ENCODE results near the gene MRTFA.

DNA sequence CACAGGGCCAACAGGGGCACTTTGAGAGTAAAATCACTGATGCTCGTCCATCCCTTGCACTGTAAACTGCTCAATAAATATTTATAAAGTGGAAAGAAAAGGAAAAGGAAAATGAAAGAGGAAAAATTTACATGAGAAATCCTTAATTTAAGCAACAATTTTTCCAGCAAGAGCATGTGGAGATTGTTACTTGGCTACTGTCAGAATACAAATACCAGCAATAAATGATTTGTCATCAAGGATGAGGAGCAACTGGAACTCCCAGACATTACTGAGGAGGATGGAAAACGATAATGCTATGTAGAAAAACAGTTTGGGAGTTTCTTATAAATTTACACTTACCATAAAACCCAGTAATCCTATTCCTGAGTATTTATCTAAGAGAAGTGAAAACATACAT lies 143.1 kb downstream of the MRTFA start:
- TF ChIP-seq, protein P1, sequence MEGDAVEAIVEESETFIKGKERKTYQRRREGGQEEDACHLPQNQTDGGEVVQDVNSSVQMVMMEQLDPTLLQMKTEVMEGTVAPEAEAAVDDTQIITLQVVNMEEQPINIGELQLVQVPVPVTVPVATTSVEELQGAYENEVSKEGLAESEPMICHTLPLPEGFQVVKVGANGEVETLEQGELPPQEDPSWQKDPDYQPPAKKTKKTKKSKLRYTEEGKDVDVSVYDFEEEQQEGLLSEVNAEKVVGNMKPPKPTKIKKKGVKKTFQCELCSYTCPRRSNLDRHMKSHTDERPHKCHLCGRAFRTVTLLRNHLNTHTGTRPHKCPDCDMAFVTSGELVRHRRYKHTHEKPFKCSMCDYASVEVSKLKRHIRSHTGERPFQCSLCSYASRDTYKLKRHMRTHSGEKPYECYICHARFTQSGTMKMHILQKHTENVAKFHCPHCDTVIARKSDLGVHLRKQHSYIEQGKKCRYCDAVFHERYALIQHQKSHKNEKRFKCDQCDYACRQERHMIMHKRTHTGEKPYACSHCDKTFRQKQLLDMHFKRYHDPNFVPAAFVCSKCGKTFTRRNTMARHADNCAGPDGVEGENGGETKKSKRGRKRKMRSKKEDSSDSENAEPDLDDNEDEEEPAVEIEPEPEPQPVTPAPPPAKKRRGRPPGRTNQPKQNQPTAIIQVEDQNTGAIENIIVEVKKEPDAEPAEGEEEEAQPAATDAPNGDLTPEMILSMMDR (IDR thresholded peaks at IDR 0.05): no peak
- TF ChIP-seq POLR2A (IDR thresholded peaks at IDR 0.05): no peak

Measured in uterus (tissue), 2 donors.